Immature natural killer cell (primary cell): ENCODE measurements around the gene TSHZ2. TPM values are rescaled to one million over a fixed set of nuclear protein-coding genes. Genes with fewer than 3 reads are reported as not detected.

Source experiments
- DNase-seq, 3 donors: peaks; one replicate each; pipeline ENCODE4 v3.0.0; 2022; ENCODE audit warnings: mixed read lengths in 1 of 3
- H3K27ac Mint-ChIP-seq, 6 donors: one replicate each; pipeline ENCODE4 v1.8.0; 2020; ENCODE audit warnings: mixed read lengths in 6 of 6, mild to moderate bottlenecking in 5 of 6, inconsistent platforms in 4 of 6, moderate library complexity in 3 of 6
- H3K27me3 Mint-ChIP-seq, 3 donors: one replicate each; pipeline ENCODE4 v1.8.0; 2020 to 2021; ENCODE audit warnings: low read depth in 3 of 3, mild to moderate bottlenecking in 3 of 3, mixed read lengths in 3 of 3, moderate library complexity in 3 of 3, inconsistent platforms in 1 of 3
- H3K36me3 Mint-ChIP-seq, 3 donors: one replicate each; pipeline ENCODE4 v1.8.0; 2020; ENCODE audit warnings: mixed read lengths in 3 of 3, inconsistent platforms in 2 of 3, mild to moderate bottlenecking in 2 of 3
- H3K4me1 Mint-ChIP-seq, 2 donors: one replicate each; pipeline ENCODE4 v1.8.0; 2020; ENCODE audit warnings: inconsistent platforms in 2 of 2, mild to moderate bottlenecking in 2 of 2, mixed read lengths in 2 of 2, moderate library complexity in 1 of 2
- H3K4me3 Mint-ChIP-seq, 5 donors: one replicate each; pipeline ENCODE4 v1.8.0; 2020; ENCODE audit warnings: mild to moderate bottlenecking in 5 of 5, mixed read lengths in 5 of 5, inconsistent platforms in 3 of 5, moderate library complexity in 3 of 5
- H3K9me3 Mint-ChIP-seq, 6 donors: one replicate each; pipeline ENCODE4 v1.8.0; 2020; ENCODE audit warnings: mild to moderate bottlenecking in 6 of 6, mixed read lengths in 6 of 6, inconsistent platforms in 4 of 6, moderate library complexity in 3 of 6
- polyA plus RNA-seq, 3 donors: library from polyadenylated mRNA; unstranded; fragments of 300-500 nt; fragmentation: Illumina TruSeq; gene quantifications; one replicate each; pipeline ENCODE4 v1.2.3, GENCODE V29; 2021

The TSHZ2 gene
- polyA plus RNA-seq, 3 donors from 2014 or later, result not detected

GRCh38 chr20:53287357-53288042 is 315.3 kb downstream of the TSHZ2 start:
- Mint-ChIP-seq H3K4me3 (no peak overlapping the region), H3K9me3 (no peaks in the 10 kb centered on the region), H3K36me3 (no peaks in the 10 kb centered on the region), H3K27ac (no peak overlapping the region), H3K4me1 (no peaks in the 10 kb centered on the region), H3K27me3 (peaks cover 2 to 10% (median 7%) of the 10 kb centered on the region in 3 donors)
- no peak for DNase-seq

- no peak overlapping the region for H3K27ac Mint-ChIP-seq
- peaks cover 2 to 10% (median 7%) of the 10 kb centered on the region in 3 donors for H3K27me3 Mint-ChIP-seq
- no peaks in the 10 kb centered on the region for H3K9me3 Mint-ChIP-seq
- no peaks in the 10 kb centered on the region for H3K36me3 Mint-ChIP-seq
- H3K4me3 Mint-ChIP-seq, result no peak overlapping the region
- H3K4me1 Mint-ChIP-seq, result no peaks in the 10 kb centered on the region
- no peak for DNase-seq
Measured at GRCh38 chr20:53291548-53291947, 319.4 kb downstream of the TSHZ2 start.

- no peak for DNase-seq
- H3K27me3 Mint-ChIP-seq, result peaks cover 0 to 8% (median 5%) of the 10 kb centered on the region in 3 donors
- H3K9me3 Mint-ChIP-seq, result no peaks in the 10 kb centered on the region
- no peaks in the 10 kb centered on the region for H3K36me3 Mint-ChIP-seq
- H3K4me1 Mint-ChIP-seq, result no peaks in the 10 kb centered on the region
- H3K4me3 Mint-ChIP-seq, result no peak overlapping the region
- no peak overlapping the region for H3K27ac Mint-ChIP-seq
Measured at GRCh38 chr20:53292347-53292746, 320.2 kb downstream of the TSHZ2 start.

GRCh38 chr20:53294804-53295203 is 322.6 kb downstream of the TSHZ2 start:
- no peak for DNase-seq
- no peak overlapping the region for H3K4me3 Mint-ChIP-seq
- no peak overlapping the region for H3K27ac Mint-ChIP-seq
- no peaks in the 10 kb centered on the region for H3K9me3 Mint-ChIP-seq
- H3K27me3 Mint-ChIP-seq, result peaks cover 4 to 11% (median 8%) of the 10 kb centered on the region in 3 donors
- H3K4me1 Mint-ChIP-seq, result no peaks in the 10 kb centered on the region
- no peaks in the 10 kb centered on the region for H3K36me3 Mint-ChIP-seq

GRCh38 chr20:53296025-53296424 is 323.9 kb downstream of the TSHZ2 start:
- H3K27ac Mint-ChIP-seq, result no peak overlapping the region
- H3K36me3 Mint-ChIP-seq, result no peaks in the 10 kb centered on the region
- DNase-seq, result no peak

GRCh38 chr20:53296451-53297153 is 324.4 kb downstream of the TSHZ2 start:
- H3K27ac Mint-ChIP-seq, result no peak overlapping the region
- no peaks in the 10 kb centered on the region for H3K36me3 Mint-ChIP-seq
- DNase-seq, result no peak
- H3K4me1 Mint-ChIP-seq, result no peaks in the 10 kb centered on the region
- peaks cover 6 to 9% (median 8%) of the 10 kb centered on the region in 3 donors for H3K27me3 Mint-ChIP-seq
- no peaks in the 10 kb centered on the region for H3K9me3 Mint-ChIP-seq
- H3K4me3 Mint-ChIP-seq, result no peak overlapping the region

More at GRCh38 chr20:53296025-53296424, 323.9 kb downstream of the TSHZ2 start:
- H3K4me1 Mint-ChIP-seq, result no peaks in the 10 kb centered on the region
- peaks cover 6 to 9% (median 8%) of the 10 kb centered on the region in 3 donors for H3K27me3 Mint-ChIP-seq
- H3K9me3 Mint-ChIP-seq, result no peaks in the 10 kb centered on the region
- H3K4me3 Mint-ChIP-seq, result no peak overlapping the region

- Mint-ChIP-seq H3K27ac (no peak overlapping the region), H3K36me3 (no peaks in the 10 kb centered on the region), H3K27me3 (peaks cover 6 to 9% (median 7%) of the 10 kb centered on the region in 3 donors), H3K4me3 (no peak overlapping the region), H3K9me3 (no peaks in the 10 kb centered on the region), H3K4me1 (no peaks in the 10 kb centered on the region)
- DNase-seq, result no peak
Measured at GRCh38 chr20:53297154-53297529, 325.0 kb downstream of the TSHZ2 start.

- no peak for DNase-seq
- Mint-ChIP-seq H3K27ac (no peak overlapping the region), H3K36me3 (no peaks in the 10 kb centered on the region), H3K27me3 (peaks cover 6 to 9% (median 7%) of the 10 kb centered on the region in 3 donors), H3K9me3 (no peaks in the 10 kb centered on the region), H3K4me1 (no peaks in the 10 kb centered on the region), H3K4me3 (no peak overlapping the region)
Measured at GRCh38 chr20:53298260-53298659, 326.1 kb downstream of the TSHZ2 start.

- H3K4me3 Mint-ChIP-seq, result no peak overlapping the region
- no peak for DNase-seq
- no peaks in the 10 kb centered on the region for H3K4me1 Mint-ChIP-seq
- peaks cover 6 to 9% (median 7%) of the 10 kb centered on the region in 3 donors for H3K27me3 Mint-ChIP-seq
- H3K36me3 Mint-ChIP-seq, result no peaks in the 10 kb centered on the region
- no peaks in the 10 kb centered on the region for H3K9me3 Mint-ChIP-seq
- H3K27ac Mint-ChIP-seq, result no peak overlapping the region
Measured at GRCh38 chr20:53298911-53299310, 326.8 kb downstream of the TSHZ2 start.

- H3K4me3 Mint-ChIP-seq, result no peak overlapping the region
- DNase-seq, result no peak
- no peaks in the 10 kb centered on the region for H3K36me3 Mint-ChIP-seq
- H3K27me3 Mint-ChIP-seq, result peaks cover 5 to 10% (median 9%) of the 10 kb centered on the region in 3 donors
- no peak overlapping the region for H3K27ac Mint-ChIP-seq
- no peaks in the 10 kb centered on the region for H3K4me1 Mint-ChIP-seq
- no peaks in the 10 kb centered on the region for H3K9me3 Mint-ChIP-seq
Measured at GRCh38 chr20:53299831-53300230, 327.7 kb downstream of the TSHZ2 start.

- Mint-ChIP-seq H3K36me3 (no peaks in the 10 kb centered on the region), H3K4me1 (no peaks in the 10 kb centered on the region), H3K27me3 (peaks cover 7 to 13% (median 9%) of the 10 kb centered on the region in 3 donors), H3K27ac (no peak overlapping the region), H3K4me3 (no peak overlapping the region), H3K9me3 (no peaks in the 10 kb centered on the region)
- no peak for DNase-seq
Measured at GRCh38 chr20:53301869-53302268, 329.7 kb downstream of the TSHZ2 start.

- Mint-ChIP-seq H3K27ac (no peak overlapping the region), H3K27me3 (peaks cover 9 to 12% (median 12%) of the 10 kb centered on the region in 3 donors), H3K9me3 (no peaks in the 10 kb centered on the region), H3K4me1 (no peaks in the 10 kb centered on the region), H3K4me3 (no peak overlapping the region), H3K36me3 (no peaks in the 10 kb centered on the region)
- no peak for DNase-seq
Measured at GRCh38 chr20:53302695-53303412, 330.7 kb downstream of the TSHZ2 start.

GRCh38 chr20:53303413-53303760 is 331.2 kb downstream of the TSHZ2 start:
- H3K27ac Mint-ChIP-seq, result no peak overlapping the region
- no peak overlapping the region for H3K4me3 Mint-ChIP-seq
- no peaks in the 10 kb centered on the region for H3K4me1 Mint-ChIP-seq
- DNase-seq, result no peak
- H3K9me3 Mint-ChIP-seq, result no peaks in the 10 kb centered on the region
- peaks cover 8 to 13% (median 12%) of the 10 kb centered on the region in 3 donors for H3K27me3 Mint-ChIP-seq
- H3K36me3 Mint-ChIP-seq, result peaks cover 0 to 3% (median 0%) of the 10 kb centered on the region in 3 donors

- no peaks in the 10 kb centered on the region for H3K9me3 Mint-ChIP-seq
- DNase-seq, result no peak
- H3K4me1 Mint-ChIP-seq, result no peaks in the 10 kb centered on the region
- H3K27ac Mint-ChIP-seq, result no peak overlapping the region
- no peak overlapping the region for H3K4me3 Mint-ChIP-seq
- peaks cover 7 to 12% (median 11%) of the 10 kb centered on the region in 3 donors for H3K27me3 Mint-ChIP-seq
- H3K36me3 Mint-ChIP-seq, result peaks cover 0 to 3% (median 0%) of the 10 kb centered on the region in 3 donors
Measured at GRCh38 chr20:53304146-53304545, 332.0 kb downstream of the TSHZ2 start.
